Erythroblast (primary cell): ENCODE data around the gene CLCN5.

Source experiments
- GATA1 ChIP-seq: IDR thresholded peaks from 2 replicates; pipeline ENCODE4 v1.6.1; 2011; ENCODE audit warnings: low read depth, mild to moderate bottlenecking, control low read depth, low read length, moderate library complexity
- POLR2A ChIP-seq: IDR thresholded peaks from 2 replicates; pipeline ENCODE4 v1.6.1; 2011; ENCODE audit warnings: mild to moderate bottlenecking, low read length

DNA sequence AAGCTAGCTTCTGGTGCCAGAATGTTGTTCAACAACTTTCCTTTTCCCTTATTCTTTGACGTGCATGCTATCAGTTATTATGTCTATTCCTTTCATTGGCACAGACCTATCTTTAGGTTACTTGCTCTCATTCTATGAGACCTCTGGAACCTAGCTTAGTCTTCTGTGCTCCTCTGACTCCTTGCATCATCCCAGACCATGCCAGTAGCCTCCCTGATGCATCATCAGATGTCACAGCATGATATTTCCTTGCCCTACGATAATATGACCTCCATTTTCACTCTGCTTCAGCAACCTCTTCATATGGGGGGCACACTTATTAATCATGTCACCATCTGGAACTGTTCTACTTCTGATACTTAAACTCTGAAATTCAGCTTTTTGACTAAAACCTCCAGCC lies 37.2 kb downstream of the CLCN5 start:
- TF ChIP-seq POLR2A, result no peak
- TF ChIP-seq GATA1, result no peak
